PC-3 (cell line): ENCODE results near the gene CACNG1. TPM values are rescaled to one million over a fixed set of nuclear protein-coding genes. Genes with fewer than 3 reads are reported as not detected.

Source experiments
- ATAC-seq: fragments of 200-7000 bp; cut with Tn5 transposase; 2 replicates; pipeline ENCODE4 v1.9.1; 2020; ENCODE audit warnings: mild to moderate bottlenecking, moderate library complexity
- BruUV-seq: library from RNA; stranded (reverse); fragments of 400-500 nt; replicated peaks from 2 replicates; lab custom pipeline; 2021; lab: Mats Ljungman, UMichigan
- CTCF ChIA-PET: fragments of 300-600 bp; sonication (Branson Sonifier 250); formaldehyde crosslinking; loops from one replicate; lab custom pipeline; 2022; ENCODE audit warnings: antibody characterized with exemption; lab: Charles Lee
- POLR2A ChIA-PET: fragments of 300-600 bp; sonication (Branson Sonifier 250); formaldehyde crosslinking; loops from one replicate; lab custom pipeline; 2022; ENCODE audit warnings: antibody characterized with exemption; ENCODE audit not compliant: unreplicated experiment; lab: Charles Lee
- DNase-seq: peaks from one replicate; pipeline ENCODE4 v3.0.0-alpha.2; 2015
- H2AFZ ChIP-seq: fragments of 300-600 bp; sonication (generic); 2 replicates; pipeline ENCODE4 v1.6.0; 2016; ENCODE audit warnings: antibody characterized with exemption, low read length
- H3F3A ChIP-seq: fragments of 300-600 bp; sonication (generic); one replicate; pipeline ENCODE4 v1.6.0; 2017; ENCODE audit warnings: antibody characterized with exemption, low read length, control low read depth, mild to moderate bottlenecking; ENCODE audit not compliant: unreplicated experiment
- H3K27ac ChIP-seq: fragments of 300-600 bp; sonication (generic); 2 replicates; pipeline ENCODE4 v1.5.1; 2016; ENCODE audit warnings: mild to moderate bottlenecking, low read length
- H3K27me3 ChIP-seq: fragments of 300-600 bp; sonication (generic); 2 replicates; pipeline ENCODE4 v1.6.1; 2016; ENCODE audit warnings: low read length, mixed read lengths
- H3K36me3 ChIP-seq: fragments of 300-600 bp; sonication (generic); 2 replicates; pipeline ENCODE4 v1.6.1; 2016; ENCODE audit warnings: low read depth, mixed run types, low read length, mixed read lengths
- H3K4me1 ChIP-seq: fragments of 300-600 bp; sonication (generic); 2 replicates; pipeline ENCODE4 v1.5.1; 2016; ENCODE audit warnings: low read length; ENCODE audit not compliant: insufficient read depth
- H3K4me2 ChIP-seq: fragments of 300-600 bp; sonication (generic); 2 replicates; pipeline ENCODE4 v1.6.0; 2016; ENCODE audit warnings: low read length
- H3K4me3 ChIP-seq: fragments of 300-600 bp; sonication (generic); 2 replicates; pipeline ENCODE4 v1.5.1; 2016; ENCODE audit warnings: mild to moderate bottlenecking, low read length, mixed read lengths
- H3K79me2 ChIP-seq: fragments of 300-600 bp; sonication (generic); 2 replicates; pipeline ENCODE4 v1.6.1; 2017; ENCODE audit warnings: low read length, mixed read lengths
- H3K9ac ChIP-seq: fragments of 300-600 bp; sonication (generic); 2 replicates; pipeline ENCODE4 v1.6.0; 2016; ENCODE audit warnings: mild to moderate bottlenecking, low read length
- H3K9me2 ChIP-seq: fragments of 300-600 bp; sonication (generic); replicated peaks from 2 replicates; pipeline ENCODE4 v1.6.1; 2016; ENCODE audit warnings: mixed run types, low read length, mixed read lengths
- H3K9me3 ChIP-seq: fragments of 300-600 bp; sonication (generic); 2 replicates; pipeline ENCODE4 v1.6.1; 2016; ENCODE audit warnings: low read length, mixed read lengths
- H4K20me1 ChIP-seq: fragments of 300-600 bp; sonication (generic); 2 replicates; pipeline ENCODE4 v1.6.1; 2016; ENCODE audit warnings: low read length, mixed read lengths
- EZH2 ChIP-seq: fragments of 300-600 bp; sonication (generic); IDR thresholded peaks from one replicate; pipeline ENCODE4 v1.6.1; 2017; ENCODE audit warnings: antibody characterized with exemption, mild to moderate bottlenecking, low read length; ENCODE audit not compliant: unreplicated experiment
- EZH2phosphoT487 ChIP-seq: fragments of 300-600 bp; sonication (generic); IDR thresholded peaks from 2 replicates; pipeline ENCODE4 v1.6.1; 2018; ENCODE audit warnings: mild to moderate bottlenecking, antibody characterized with exemption, low read length, borderline replicate concordance
- intact Hi-C: fragments of 100-400 bp; cut with micrococcal nuclease; formaldehyde crosslinking; loops from 2 replicates; pipeline ENCODE4 v1.9.0; 2023
- total RNA-seq: library from RNA; depleted of rRNA; stranded (reverse); fragments of >200 nt; gene quantifications from 2 replicates; pipeline ENCODE4 v1.2.3, GENCODE V29; 2014
- TF ChIP-seq, protein P1 (sequence below): fragments of 300-600 bp; sonication (generic); conservative IDR thresholded peaks from 2 replicates; pipeline ENCODE4 v1.5.1; 2017; ENCODE audit warnings: antibody characterized with exemption, low read depth, mild to moderate bottlenecking, low read length

CACNG1 gene
- total RNA-seq, 1 experiment from 2014 or later = not detected

DNA sequence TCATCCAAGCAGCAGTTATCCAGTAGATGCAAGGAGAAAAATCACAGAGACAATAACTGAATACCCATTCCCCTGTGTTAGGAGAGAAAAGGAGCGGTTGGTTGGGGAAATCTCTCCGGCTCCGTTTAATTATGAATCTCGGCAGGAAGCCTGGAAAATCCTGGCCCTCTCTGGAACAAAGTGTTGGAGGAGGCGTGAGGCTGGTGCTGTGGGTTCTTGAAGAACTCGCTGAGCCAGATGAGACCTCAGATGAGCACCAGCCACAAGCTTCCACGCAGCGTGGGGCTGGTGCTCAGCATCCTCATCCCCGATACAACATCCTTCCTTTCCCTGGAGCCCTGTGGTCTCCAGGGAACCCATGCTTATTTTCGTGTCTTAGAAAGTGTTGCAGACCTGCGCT lies 40.2 kb upstream of the CACNG1 start:
- H3K9me3 ChIP-seq = no peaks in the 10 kb centered on the region
- H3K4me3 ChIP-seq = no peak overlapping the region
- no peak overlapping the region for H2AFZ ChIP-seq
- DNase-seq (no peak), ATAC-seq (no peak)
- H3K27ac ChIP-seq = no peak overlapping the region
- no peaks in the 10 kb centered on the region for H4K20me1 ChIP-seq
- H3K9me2 ChIP-seq = no peaks in the 10 kb centered on the region
- H3K4me1 ChIP-seq = no peaks in the 10 kb centered on the region
- no peak overlapping the region for H3K4me2 ChIP-seq
- no peak overlapping the region for H3K9ac ChIP-seq
- no peaks in the 10 kb centered on the region for H3F3A ChIP-seq
- intact Hi-C loops = no loop called here
- POLR2A ChIA-PET = interaction anchor here (0.7 kb wide), 1 partner anchor 57 kb away, joined by 6 read pairs; no protein-coding TSS in a partner anchor
- no peaks in the 10 kb centered on the region for H3K36me3 ChIP-seq
- TF ChIP-seq EZH2phosphoT487 = no peak
- TF ChIP-seq EZH2 = no peak
- peaks cover 19% of the 10 kb centered on the region for H3K27me3 ChIP-seq
- BruUV-seq = no TSS peak
- H3K79me2 ChIP-seq = no peaks in the 10 kb centered on the region
- CTCF ChIA-PET = no interaction called here

DNA sequence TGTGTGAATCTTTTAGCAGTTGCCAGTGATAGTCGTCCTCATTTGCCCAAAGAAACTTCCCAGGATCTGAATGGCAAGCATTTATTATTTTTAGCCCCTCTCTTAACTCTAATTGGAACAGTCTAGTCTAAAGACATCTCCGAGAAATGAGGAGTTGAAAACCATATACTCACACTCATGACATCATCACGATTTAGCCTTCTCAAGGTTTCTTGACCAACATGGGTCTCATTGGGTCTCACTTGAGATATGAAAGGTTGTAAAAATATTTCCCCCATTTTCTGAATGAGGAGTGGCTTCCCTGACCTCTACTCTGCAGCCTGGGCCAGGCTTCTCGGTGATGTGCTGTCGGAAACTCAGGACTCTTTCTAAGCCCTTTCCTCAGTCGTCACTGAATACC lies 37.1 kb upstream of the CACNG1 start:
- ChIA-PET POLR2A (no interaction called here), CTCF (no interaction called here)
- ATAC-seq (no peak), DNase-seq (no peak)
- Histone ChIP-seq H3K4me2 (no peak overlapping the region), H4K20me1 (no peaks in the 10 kb centered on the region), H3F3A (no peaks in the 10 kb centered on the region), H3K27ac (no peak overlapping the region), H3K4me3 (no peak overlapping the region), H3K4me1 (no peaks in the 10 kb centered on the region), H3K36me3 (no peaks in the 10 kb centered on the region), H3K27me3 (peaks cover 32% of the 10 kb centered on the region), H3K79me2 (no peaks in the 10 kb centered on the region), H2AFZ (no peak overlapping the region), H3K9me2 (no peaks in the 10 kb centered on the region), H3K9me3 (no peaks in the 10 kb centered on the region), H3K9ac (no peak overlapping the region)
- intact Hi-C loops = no loop called here
- no TSS peak for BruUV-seq
- TF ChIP-seq EZH2 (no peak), EZH2phosphoT487 (no peak)
- TF ChIP-seq, protein P1, sequence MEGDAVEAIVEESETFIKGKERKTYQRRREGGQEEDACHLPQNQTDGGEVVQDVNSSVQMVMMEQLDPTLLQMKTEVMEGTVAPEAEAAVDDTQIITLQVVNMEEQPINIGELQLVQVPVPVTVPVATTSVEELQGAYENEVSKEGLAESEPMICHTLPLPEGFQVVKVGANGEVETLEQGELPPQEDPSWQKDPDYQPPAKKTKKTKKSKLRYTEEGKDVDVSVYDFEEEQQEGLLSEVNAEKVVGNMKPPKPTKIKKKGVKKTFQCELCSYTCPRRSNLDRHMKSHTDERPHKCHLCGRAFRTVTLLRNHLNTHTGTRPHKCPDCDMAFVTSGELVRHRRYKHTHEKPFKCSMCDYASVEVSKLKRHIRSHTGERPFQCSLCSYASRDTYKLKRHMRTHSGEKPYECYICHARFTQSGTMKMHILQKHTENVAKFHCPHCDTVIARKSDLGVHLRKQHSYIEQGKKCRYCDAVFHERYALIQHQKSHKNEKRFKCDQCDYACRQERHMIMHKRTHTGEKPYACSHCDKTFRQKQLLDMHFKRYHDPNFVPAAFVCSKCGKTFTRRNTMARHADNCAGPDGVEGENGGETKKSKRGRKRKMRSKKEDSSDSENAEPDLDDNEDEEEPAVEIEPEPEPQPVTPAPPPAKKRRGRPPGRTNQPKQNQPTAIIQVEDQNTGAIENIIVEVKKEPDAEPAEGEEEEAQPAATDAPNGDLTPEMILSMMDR = no peak

DNA sequence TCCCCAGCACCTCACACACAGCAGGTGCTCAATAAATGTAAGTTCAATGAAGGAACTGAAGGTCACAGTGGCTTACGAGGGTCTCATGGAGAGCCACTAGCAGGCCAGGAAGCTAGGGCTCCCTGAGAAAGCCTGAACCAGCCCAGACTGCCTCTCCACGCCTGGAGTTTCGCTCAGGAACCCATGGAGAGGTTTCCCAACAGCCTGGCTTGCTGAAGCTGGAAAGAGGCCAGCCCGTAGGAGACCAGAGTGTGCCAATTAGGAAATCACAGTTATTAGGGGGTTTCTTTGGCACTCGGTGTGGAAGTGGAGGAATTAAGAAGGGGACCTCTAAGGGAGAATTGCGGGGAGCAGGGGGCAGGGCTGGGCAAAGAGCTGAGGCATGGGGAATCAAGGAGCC lies 36.3 kb upstream of the CACNG1 start:
- Histone ChIP-seq H3K27me3 (peaks cover 33% of the 10 kb centered on the region), H3K9ac (no peak overlapping the region), H4K20me1 (no peaks in the 10 kb centered on the region), H3K79me2 (no peaks in the 10 kb centered on the region), H3K4me2 (no peak overlapping the region), H3K27ac (no peak overlapping the region), H3K4me1 (no peaks in the 10 kb centered on the region), H2AFZ (no peak overlapping the region), H3K9me3 (no peaks in the 10 kb centered on the region), H3K4me3 (no peak overlapping the region), H3F3A (no peaks in the 10 kb centered on the region), H3K9me2 (no peaks in the 10 kb centered on the region), H3K36me3 (no peaks in the 10 kb centered on the region)
- intact Hi-C loops = no loop called here
- ATAC-seq (no peak), DNase-seq (no peak)
- ChIA-PET POLR2A (no interaction called here), CTCF (no interaction called here)
- no TSS peak for BruUV-seq
- no peak for TF ChIP-seq EZH2phosphoT487
- TF ChIP-seq, protein P1 = no peak
- TF ChIP-seq EZH2 = no peak
